ENCODE results near the gene SKI.

- TF ChIP-seq CTCF (IDR thresholded peaks at IDR 0.05), result no peak
- no peak for TF ChIP-seq EP300 (IDR thresholded peaks at IDR 0.05)
Measured at GRCh38 chr1:2251786-2252185, 23.7 kb downstream of the SKI start.
